SK-N-MC (cell line): ENCODE measurements around the gene KAT8.
A peak's percentile ranks its signal among the peaks of the same experiment; 100 is the strongest.

Experiments used
- DNase-seq: peaks from one replicate; pipeline ENCODE4 v3.0.0-alpha.2; 2011; ENCODE audit warnings: low read depth, low spot score
- H3K27ac ChIP-seq: fragments of 200-600 bp; sonication (generic); 2 replicates; pipeline ENCODE4 v1.5.1; 2016; ENCODE audit warnings: mixed run types
- H3K36me3 ChIP-seq: fragments of 200-600 bp; sonication (generic); 2 replicates; pipeline ENCODE4 v1.6.1; 2017; ENCODE audit warnings: antibody characterized with exemption, low read length, mixed read lengths; ENCODE audit not compliant: insufficient read depth
- H3K4me3 ChIP-seq: fragments of 200-600 bp; sonication (generic); 2 replicates; pipeline ENCODE4 v1.5.1; 2016
- H3K9ac ChIP-seq: fragments of 200-600 bp; sonication (generic); 2 replicates; pipeline ENCODE4 v1.8.0; 2017; ENCODE audit warnings: mixed run types, mixed read lengths; ENCODE audit not compliant: insufficient read length
- H3K9me3 ChIP-seq: fragments of 200-600 bp; sonication (generic); 2 replicates; pipeline ENCODE4 v1.6.1; 2017; ENCODE audit warnings: low read depth, mild to moderate bottlenecking, antibody characterized with exemption, low read length, moderate library complexity, mixed read lengths
- EZH2 ChIP-seq: fragments of 200-600 bp; sonication (generic); IDR thresholded peaks from one replicate; pipeline ENCODE4 v1.6.1; 2017; ENCODE audit warnings: antibody characterized with exemption
- FOXP2 ChIP-seq: optimal IDR thresholded peaks from 2 replicates; pipeline ENCODE3; 2011; ENCODE audit warnings: mild to moderate bottlenecking, moderate library complexity; ENCODE audit not compliant: insufficient read depth; ENCODE audit errors: extremely low read length, control extremely low read depth
- POLR2AphosphoS5 ChIP-seq: IDR thresholded peaks from 2 replicates; pipeline ENCODE4 v1.6.1; 2012; ENCODE audit warnings: mild to moderate bottlenecking, low read depth, low read length, borderline replicate concordance

Gene KAT8

DNA sequence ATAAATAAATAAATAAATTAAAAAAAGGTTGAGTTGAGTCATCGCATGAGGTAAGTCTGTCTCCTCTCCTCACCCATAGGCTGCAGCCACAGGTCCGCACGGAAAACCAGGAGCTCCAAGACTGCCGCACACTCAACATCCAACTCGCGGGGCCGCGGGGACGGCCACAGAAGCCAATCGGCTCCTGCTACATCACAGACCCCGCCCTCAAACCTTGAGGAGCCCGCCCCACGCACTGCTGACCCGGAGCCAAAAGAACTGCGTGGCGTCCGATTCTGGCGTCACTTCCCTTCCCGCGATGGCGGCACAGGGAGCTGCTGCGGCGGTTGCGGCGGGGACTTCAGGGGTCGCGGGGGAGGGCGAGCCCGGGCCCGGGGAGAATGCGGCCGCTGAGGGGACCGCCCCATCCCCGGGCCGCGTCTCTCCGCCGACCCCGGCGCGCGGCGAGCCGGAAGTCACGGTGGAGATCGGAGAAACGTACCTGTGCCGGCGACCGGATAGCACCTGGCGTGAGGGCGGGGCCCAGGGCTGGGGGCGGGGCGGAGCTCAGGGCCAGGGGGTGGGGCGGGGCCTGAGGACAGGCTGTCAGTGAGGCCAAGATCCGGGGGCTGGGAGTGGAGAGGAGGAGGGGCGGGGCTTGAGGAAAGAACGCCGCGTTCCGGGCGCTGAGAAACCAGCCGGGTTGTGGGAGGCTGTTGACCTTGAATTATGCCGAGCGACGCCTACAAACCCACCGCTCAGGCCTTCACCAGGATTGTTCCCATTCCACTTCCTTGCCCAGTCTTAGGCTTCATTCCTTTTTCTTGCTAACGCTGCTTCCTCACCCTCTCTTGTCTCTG, at the start of gene KAT8:
Gene KAT8, plus strand, starts transcription at position 281 of the 839 bp plus-strand sequence. Its CDS starts 18 bp downstream, at position 299.
- Histone ChIP-seq H3K36me3 (peaks cover 37% of the 10 kb centered on the region), H3K9ac (peak within 1 kb of the TSS; percentile 84), H3K9me3 (no peaks in the 10 kb centered on the region), H3K27ac (peak within 1 kb of the TSS; percentile 71; the same call in 1 of the 2 replicates), H3K4me3 (peak within 1 kb of the TSS; percentile 91)
- DNase-seq, result peak; percentile 75
- TF ChIP-seq EZH2 (no peak), FOXP2 (no peak), POLR2AphosphoS5 (peak; percentile 90)

DNA sequence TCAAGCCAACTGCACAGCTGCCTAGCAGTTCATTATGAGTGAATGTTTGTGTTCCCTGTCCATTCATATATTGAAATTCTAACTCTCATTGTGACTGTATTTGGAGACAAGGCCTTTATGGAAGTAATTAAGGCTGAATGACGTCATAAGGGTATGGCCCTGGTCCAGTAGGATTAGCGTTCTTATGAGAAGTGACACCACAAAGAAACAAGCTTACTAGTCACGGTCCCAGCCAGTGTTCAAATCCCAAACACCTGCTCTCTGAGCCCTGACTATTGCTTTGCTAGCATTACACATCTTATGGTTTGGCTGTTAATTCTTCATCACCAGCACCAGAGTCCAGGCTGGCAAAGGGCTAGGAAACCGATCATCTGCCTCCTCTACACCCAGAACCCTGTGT, 45.6 kb upstream of the KAT8 start:
- TF ChIP-seq FOXP2, result no peak
- TF ChIP-seq POLR2AphosphoS5, result no peak
- no peak for TF ChIP-seq EZH2
- H3K36me3 ChIP-seq, result peaks cover 8% of the 10 kb centered on the region; the same call in 1 of the 2 replicates
- no peaks in the 10 kb centered on the region for H3K9me3 ChIP-seq
- H3K9ac ChIP-seq, result peak overlapping the region; percentile 99
- H3K27ac ChIP-seq, result peak overlapping the region; percentile 92
- DNase-seq, result no peak
- peak overlapping the region; percentile 96 for H3K4me3 ChIP-seq

DNA sequence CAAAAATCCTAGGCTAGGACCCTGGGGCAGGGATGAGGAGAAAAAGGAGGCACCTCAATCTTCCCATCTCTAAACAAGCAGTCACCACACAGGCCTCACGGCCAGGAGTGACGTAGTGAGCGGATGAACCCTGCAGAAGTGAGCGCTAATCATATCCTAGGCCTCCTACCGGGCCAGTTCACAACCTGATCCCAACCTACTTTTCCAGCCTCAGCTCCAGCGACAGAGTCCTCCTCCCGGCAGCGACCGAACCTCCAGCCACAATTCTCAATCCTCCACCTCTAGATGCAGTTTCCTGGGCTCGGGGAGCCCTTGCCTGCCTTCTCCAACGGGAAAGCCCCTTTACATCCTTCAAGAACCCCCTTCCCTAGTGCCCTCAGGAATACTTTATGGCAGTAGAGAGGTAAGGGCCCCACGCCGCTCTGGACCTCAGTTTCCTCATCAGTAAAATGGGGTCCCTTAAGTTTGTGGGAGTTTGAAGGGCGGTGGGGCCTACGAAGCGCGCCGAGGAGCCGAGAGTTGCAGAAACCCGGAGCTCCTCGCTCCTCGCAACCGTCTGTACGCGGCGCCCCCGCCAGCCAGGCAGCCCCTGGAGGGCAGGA, 44.8 kb upstream of the KAT8 start:
- DNase-seq, result no peak
- peak overlapping the region; percentile 99 for H3K9ac ChIP-seq
- peak overlapping the region; percentile 92 for H3K27ac ChIP-seq
- peak overlapping the region; percentile 96 for H3K4me3 ChIP-seq
- no peaks in the 10 kb centered on the region for H3K9me3 ChIP-seq
- H3K36me3 ChIP-seq, result peaks cover 16% of the 10 kb centered on the region; the same call in 1 of the 2 replicates
- TF ChIP-seq POLR2AphosphoS5 (no peak), FOXP2 (no peak), EZH2 (no peak)

DNA sequence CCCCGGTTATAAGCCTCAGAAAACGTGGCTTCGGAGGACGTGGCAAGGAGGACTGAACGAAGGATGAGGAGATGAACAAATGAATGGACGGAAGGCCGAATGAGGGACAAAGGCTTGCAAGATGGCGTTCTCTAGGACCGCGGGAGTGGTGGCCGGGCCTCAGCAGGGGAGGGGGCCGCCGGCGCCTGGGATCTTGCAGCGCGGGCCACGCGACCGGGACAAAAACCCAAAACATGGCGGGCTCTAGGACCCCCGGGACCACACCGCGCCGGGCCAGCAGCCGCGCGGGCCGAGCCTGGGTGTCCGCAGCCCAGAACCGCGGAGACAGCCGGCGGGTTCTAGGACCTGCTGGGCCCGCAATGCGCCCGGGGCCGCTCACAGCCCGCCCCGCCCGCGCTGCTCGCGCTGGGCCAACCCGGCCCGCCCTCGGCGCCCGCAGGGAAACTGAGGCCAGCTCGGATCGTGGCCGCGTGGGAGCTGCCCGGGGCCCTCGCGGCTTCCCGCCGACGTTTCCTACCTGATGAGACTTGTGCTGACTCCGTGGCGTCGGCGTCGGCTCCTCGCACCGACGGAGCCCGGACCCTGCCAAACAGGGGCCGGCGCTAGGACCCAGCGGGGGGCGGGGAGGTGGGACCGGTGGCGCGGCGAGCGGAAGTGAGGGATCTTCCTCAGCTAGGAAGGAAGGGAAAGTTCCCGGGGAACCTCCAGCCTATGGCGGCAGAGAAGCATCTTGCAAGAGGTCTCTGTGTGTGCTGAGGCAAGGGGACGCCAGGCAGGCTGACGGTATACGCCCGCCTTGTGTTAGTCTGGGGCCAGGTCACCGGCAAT, 44.1 kb upstream of the KAT8 start:
- peaks cover 22% of the 10 kb centered on the region; the same call in 1 of the 2 replicates for H3K36me3 ChIP-seq

DNA sequence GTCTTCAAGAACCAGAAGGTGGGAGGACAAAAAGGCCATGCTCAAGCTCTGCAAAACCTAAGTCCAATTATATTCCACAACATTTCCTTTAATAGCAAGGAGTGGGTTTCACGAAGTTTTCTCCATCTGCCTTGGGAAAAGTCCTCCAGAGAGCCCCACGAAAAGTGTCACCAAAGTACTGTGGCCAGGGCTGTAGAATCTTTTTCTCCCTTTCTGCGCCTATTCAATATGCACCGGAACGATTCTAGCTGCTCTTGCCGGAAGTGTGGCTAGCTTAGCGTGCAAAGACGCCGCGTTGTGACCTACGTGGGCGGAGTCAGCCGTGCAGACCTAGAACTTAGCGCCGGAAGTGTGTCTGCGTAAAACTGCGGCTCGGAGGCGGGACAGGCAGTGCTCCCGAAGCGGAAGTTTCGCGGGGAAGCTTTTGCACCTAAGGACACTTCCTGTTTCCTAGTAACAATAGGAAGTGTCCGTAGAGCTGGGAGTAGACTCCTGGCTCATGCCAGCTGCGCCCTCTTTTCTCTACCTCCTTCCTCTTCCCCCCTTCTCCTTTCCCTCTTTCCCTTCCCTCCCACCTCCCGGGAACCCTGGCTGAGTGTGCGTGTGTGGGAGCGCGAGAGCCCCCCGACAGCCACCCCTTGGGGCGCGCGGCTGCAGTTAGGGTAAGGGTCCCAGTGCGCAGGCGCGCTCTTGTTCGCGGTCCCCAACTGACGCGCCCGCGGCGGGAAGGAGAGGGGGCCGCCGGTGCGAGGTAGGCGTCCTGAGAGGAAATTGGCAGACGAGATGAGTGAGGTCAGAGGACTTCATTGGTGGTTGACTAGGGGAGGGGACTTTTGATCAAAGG, 43.3 kb upstream of the KAT8 start, which contains the start of the genes ZNF646 and ZNF668:
Gene ZNF646, plus strand, starts transcription at position 453 of the 844 bp plus-strand sequence. CDS start 1,903 bp downstream, outside the sequence.
Gene ZNF668, minus strand, starts transcription at position 271 of the 844 bp plus-strand sequence. CDS start 9,781 bp downstream, outside the sequence.
- Histone ChIP-seq H3K27ac (peak within 1 kb of the TSS; percentile 92), H3K36me3 (peaks cover 30% of the 10 kb centered on the region; the same call in 1 of the 2 replicates), H3K9ac (peak within 1 kb of the TSS; percentile 99), H3K4me3 (peak within 1 kb of the TSS; percentile 96), H3K9me3 (no peaks in the 10 kb centered on the region)
- TF ChIP-seq POLR2AphosphoS5 (peak; percentile 91), FOXP2 (no peak)
- DNase-seq, result peak; percentile 99

More for the DNA sequence above, 44.1 kb upstream of the KAT8 start:
- H3K4me3 ChIP-seq, result peak overlapping the region; percentile 96
- TF ChIP-seq POLR2AphosphoS5, result no peak; the same call in 1 of the 2 replicates
- no peak for TF ChIP-seq EZH2
- no peak for TF ChIP-seq FOXP2
- no peaks in the 10 kb centered on the region for H3K9me3 ChIP-seq
- DNase-seq, result peak; percentile 72
- H3K9ac ChIP-seq, result peak overlapping the region; percentile 99
- peak overlapping the region; percentile 92 for H3K27ac ChIP-seq

DNA sequence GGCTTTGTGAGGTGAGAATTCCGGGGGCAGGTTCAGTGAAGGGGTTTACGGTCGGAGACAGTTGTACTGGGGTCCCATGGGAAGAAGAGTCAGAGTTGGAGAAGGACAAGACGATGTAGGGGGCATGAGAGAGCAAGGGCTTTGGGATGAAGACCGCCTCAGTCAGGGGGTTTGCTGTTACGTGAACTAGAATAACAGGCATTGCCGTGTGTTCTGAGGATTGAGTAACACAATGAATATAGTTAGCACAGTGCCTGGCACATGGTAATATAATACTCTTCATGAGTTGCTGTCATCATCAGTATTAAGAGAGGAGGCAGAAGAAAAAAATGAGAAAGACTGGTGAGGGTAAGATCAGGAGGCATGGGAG, 42.7 kb upstream of the KAT8 start:
- peaks cover 33% of the 10 kb centered on the region; the same call in 1 of the 2 replicates for H3K36me3 ChIP-seq
- peak overlapping the region; percentile 86 for H3K27ac ChIP-seq
- TF ChIP-seq FOXP2 (no peak), POLR2AphosphoS5 (no peak), EZH2 (no peak)
- DNase-seq, result no peak
- H3K9me3 ChIP-seq, result no peaks in the 10 kb centered on the region
- peak overlapping the region; percentile 89 for H3K9ac ChIP-seq
- peak overlapping the region; percentile 96 for H3K4me3 ChIP-seq

DNA sequence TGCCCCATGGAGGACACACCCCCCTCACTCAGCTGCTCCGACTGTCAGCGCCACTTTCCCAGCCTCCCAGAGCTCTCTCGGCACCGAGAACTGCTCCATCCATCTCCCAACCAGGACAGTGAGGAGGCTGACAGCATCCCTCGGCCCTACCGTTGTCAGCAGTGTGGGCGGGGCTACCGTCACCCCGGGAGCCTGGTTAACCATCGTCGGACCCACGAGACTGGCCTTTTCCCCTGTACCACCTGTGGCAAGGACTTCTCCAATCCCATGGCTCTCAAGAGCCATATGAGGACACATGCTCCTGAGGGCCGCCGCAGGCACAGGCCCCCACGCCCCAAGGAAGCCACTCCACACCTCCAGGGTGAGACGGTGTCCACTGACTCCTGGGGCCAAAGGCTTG, 41.1 kb upstream of the KAT8 start:
- peaks cover 46% of the 10 kb centered on the region; the same call in 1 of the 2 replicates for H3K36me3 ChIP-seq
- no peak overlapping the region for H3K9ac ChIP-seq
- TF ChIP-seq FOXP2, result no peak
- no peak for TF ChIP-seq POLR2AphosphoS5
- TF ChIP-seq EZH2, result no peak
- no peaks in the 10 kb centered on the region for H3K9me3 ChIP-seq
- DNase-seq, result no peak
- no peak overlapping the region for H3K4me3 ChIP-seq
- no peak overlapping the region for H3K27ac ChIP-seq
